ENCODE data around the gene TH. TPM values are rescaled to one million over a fixed set of nuclear protein-coding genes. Genes with fewer than 3 reads are reported as not detected.

Gene TH
- polyA plus RNA-seq, 1 donor: 1.6 TPM

GRCh38 chr11:2142300-2142759 is 29.3 kb downstream of the TH start:
- DNase-seq: no peak

DNA sequence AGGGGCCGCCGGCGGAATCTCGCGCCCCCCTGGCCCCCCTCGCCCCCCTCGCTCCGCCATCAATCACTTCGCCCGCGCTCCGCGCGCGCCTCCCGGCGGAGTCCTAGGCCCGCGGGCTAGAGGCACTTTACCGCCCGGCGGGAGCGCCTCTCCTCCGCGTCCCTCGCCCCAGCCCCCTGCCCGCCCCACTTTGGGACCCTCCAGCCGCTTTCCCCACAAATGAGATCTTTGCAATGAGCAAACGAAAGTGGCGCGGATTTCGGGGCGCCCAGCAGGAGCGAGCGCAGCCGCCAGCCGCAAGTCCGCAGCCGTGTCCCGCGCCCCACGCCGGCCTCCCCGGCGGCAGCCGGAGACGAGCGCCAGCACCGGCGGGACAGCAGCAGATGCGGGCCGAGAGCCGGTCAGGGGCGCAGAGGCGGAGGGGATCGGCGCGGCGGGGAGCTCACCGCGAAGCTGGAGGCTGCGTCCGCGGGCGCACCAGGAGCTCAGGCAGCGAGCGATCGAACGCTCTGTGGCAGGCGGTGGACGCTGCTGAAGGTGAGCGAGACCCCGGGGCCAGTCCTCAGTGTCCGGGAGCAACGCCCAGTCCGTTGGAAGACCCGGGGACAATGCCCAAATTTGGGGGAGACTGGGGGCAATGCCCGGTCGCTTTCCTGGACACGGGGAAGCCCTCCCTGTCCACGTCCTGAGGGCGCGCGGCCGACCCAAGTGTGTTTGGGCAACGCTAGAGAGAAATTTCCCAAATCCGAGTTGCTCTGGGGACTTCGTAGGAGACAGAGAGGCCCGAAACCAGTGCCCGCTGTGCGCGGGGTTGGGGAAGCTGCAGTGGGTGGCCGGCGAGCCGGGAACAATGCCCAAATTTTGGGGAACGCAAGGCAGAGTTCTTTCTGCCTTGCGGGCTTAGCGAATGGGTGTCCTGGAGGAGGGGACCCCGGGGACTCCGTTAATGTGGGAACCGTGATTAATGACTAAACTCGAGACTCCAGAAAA is 30.9 kb downstream of the TH start:
- no peak for DNase-seq

GRCh38 chr11:2139621-2140337 is 31.8 kb downstream of the TH start:
- DNase-seq: no peak

DNA sequence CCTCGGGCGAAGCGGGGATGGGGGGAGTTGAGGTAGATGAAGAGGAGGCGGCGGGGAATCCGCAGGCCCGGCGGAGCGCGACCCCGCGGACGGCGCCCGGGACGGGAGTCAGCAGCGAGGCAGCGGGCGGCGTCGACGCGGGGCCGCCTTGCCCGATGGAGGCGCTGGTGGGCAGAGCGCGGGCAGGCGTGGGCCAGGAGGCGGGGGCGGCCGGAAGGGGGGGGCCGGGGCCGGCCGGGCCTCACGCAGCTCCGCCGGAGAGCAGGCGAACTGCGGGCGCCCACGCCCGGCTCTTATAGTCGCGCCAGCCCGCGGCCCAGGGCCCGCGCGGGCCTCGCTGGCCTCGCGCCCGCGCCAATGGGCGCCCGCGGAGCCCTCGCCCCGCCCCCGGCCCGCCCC is 32.5 kb downstream of the TH start, which contains the start of gene IGF2:
Gene IGF2, minus strand, starts transcription at position 267 of the 399 bp plus-strand sequence. CDS start 3,866 bp downstream, outside the sequence.
- no peak for DNase-seq

DNA sequence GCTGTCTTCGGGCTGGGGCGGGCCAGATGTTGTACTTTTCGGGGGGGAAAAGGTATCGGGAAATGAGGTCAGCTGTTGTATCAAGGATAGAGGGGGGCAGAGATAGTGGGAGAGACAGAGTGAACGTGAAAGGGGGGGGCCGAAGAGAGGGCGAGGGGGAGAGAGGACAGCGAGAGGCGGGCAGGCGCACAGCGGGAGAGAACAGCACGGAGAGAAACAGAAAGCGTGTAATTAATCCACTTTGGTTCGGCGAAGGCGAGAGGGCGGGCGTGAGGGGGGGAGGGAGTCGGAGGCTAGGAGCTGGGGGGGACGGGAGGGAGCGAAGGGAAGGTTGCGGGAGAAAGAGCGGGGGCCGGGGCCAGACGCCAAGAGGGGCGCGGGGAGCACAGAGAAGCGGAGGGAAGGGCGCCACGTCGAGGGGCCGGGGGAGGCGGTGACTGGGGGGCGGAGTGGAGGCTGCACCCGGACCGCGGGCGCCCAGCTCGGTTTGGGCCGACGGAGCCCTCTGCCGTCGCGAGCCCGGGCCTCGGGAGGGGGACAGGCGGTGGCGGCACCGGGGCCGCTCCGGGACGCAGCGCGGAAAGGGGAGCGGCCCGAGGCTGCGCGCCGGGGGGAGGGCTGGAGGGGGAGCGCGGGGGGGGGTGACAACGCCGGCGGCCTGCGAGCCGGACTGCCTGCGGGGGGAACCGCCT is 33.0 kb downstream of the TH start:
- no peak for DNase-seq

DNA sequence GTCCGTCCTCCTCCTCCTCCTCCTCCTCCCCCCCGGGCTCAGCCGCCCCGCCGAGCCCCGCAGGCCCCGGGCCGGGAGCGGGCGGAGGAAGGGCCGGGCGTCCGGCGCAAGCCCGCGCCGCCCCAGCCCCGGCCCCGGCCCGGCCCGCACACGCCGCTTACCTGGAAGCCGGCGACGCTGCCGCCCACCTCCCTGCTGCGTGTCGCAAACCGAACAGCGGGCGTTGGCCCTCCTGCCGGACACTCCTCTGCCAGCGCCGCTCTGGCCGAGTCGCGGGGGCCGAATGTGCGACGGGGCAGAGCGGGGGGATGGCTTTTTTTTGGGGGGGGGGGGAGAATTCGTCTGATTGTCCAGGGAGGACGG is 33.6 kb downstream of the TH start:
- DNase-seq: no peak

GRCh38 chr11:2137202-2138067 is 34.2 kb downstream of the TH start:
- DNase-seq: peak; percentile 84

DNA sequence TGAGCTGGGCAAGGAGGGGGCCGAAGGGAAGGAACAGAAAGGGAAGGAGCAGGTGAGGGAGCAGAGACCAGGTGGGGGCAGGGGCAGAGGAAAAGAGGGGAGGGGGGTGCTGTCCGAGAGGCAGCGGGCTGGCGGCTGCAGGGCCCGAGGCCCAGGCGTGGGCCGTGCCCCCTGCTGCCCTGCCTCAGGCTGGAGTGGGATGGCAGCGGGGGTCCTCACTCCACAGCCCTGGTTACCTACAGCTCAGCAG is 34.7 kb downstream of the TH start:
- no peak for DNase-seq

DNA sequence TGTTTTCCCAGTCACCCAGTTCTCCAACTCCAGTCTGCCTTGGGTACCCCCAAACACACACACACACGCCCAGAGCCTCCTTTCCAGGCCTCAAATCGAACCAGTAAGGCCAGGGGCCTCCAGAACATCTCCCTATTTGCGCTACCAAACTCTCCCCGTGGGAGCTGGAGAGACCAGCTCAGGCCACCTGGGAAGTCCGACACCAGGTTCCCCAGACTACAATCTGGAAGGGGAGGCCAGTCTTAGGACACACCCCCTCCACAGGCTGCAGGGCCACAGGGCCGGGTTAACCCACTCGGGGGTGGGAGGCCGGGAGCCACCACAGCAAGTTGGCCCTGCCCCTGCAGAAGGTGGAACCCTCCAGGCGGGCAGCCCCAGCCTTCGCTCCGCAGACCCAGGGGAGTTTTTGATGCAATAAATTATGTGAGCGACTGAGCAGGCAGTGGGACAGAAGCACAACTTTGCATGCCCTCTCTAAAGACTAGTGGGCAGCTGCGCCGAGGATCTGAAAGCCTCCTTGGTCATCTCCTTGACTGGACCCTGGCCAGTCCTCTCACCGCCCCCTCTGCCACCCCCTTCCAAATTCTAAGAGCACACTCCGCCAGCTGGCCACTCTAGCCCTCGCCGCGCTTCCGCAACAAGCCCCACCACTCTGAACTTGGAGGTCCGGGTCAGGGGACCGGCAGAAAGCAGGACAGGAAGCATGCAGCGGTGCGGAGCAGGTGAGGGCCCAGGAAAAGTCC is 35.2 kb downstream of the TH start:
- no peak for DNase-seq

- no peak for DNase-seq
Observed at GRCh38 chr11:2135648-2136201, 35.9 kb downstream of the TH start.

- no peak for DNase-seq
Observed at GRCh38 chr11:2135018-2135569, 36.5 kb downstream of the TH start.

DNA sequence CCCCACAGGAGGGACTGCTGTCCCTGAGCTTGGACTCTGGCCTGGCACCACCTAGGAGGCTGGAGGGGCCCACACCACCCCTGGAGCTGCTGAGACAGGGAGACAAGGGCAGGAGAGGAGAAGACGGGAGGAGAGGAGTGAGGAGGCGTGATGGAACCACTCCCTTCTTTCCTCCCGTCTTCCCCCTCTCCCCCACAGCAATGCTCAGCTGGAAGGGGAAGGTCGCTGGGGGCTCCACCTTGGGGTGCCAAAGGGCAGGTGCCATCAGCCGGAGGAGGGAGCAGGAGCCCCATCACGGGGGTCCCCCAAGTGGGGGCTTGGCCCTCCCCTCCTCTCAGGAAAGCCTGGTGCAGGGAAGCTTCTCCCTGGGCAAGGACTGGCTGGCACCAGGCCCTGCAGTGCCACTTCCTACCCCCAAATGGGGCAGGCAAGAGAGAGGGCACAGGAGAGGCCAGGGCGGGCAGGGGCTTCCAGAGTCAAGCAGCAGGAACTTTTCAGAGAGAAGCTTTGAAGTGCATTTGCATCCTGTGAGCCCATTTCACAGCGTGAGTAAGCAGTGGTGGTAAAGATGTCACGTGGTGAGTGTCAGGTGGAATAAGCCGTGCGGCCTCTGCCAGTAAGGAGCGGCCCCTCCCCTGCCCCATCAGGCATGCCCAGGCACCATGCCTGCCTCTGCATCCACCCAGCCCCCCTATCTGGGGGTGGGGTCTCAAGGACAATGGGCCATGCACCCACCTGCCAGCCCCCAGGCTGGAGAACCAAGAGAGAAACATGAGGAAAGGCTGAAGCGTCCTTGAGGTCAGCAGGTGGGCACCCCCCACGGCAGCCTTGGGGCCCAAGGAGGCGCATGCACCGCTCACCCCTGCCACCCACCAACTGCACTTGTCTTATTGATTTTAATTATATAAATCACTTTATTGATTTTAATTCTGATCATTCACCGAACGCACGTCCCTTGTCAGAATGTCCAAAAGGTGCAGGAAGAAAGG is 37.3 kb downstream of the TH start:
- DNase-seq: no peak

DNA sequence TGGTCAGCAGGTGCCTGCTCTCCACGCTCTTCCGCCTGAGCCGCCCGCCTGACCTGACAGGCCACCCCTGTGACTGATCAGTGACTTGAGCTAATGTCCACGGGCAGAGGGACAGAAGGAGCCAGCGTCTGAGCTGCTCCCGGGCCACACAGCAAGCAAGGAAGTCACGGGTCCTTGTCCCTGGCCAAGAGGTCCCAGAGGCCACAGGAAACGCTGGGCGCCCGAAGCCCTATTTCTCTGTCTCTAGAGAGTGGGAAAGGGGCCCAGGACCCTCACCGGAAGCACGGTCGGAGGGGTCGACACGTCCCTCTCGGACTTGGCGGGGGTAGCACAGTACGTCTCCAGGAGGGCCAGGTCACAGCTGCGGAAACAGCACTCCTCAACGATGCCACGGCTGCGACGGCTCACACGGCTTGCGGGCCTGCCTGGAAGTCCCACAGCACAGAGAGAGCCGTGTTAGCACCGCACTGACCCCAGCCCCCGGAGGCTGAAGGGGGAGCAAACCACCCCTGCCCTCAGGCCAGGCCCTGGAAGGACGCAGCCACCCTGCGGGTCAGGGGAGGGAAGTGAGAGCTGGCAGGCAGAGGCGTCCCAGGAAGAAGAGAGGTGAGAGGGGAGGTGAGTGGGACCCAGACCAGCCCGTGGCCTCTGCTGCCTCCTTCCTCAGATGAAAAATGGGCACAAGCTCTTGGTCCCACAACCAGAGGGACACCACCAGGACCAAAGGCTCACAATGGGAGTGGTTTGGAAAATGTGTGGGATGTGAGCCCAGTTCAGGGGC is 38.2 kb downstream of the TH start:
- DNase-seq: no peak

DNA sequence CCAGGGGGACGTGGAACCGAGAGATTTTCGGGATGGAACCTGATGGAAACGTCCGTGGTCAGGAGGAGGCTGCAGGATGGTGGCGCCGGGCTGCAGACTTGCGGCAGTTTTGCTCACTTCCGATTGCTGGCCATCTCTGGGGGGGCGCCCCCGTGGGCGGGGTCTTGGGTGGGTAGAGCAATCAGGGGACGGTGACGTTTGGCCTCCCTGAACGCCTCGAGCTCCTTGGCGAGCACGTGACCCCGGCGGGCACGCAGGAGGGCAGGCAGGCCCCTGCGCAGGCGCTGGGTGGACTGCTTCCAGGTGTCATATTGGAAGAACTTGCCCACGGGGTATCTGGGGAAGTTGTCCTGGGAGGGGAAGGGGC is 38.8 kb downstream of the TH start:
- DNase-seq: no peak

DNA sequence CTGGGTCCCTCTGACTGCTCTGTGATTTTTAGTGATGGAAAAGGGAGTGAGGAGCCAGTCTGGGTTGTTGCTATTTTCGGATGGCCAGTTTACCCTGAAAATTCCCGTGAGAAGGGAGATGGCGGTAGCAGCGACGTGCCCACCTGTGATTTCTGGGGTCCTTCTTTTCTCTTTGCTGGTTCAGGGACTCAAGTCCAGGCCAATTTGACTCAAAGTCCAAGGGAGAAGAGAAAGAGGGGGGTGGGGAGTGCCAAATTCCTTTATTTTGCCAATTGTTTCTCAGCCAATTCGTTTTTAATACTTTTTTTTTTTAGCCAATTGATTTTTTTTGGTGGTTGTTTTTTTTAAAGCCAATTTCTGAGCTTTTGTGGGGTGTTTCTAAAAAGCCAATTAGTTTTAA is 39.4 kb downstream of the TH start:
- DNase-seq: no peak

GRCh38 chr11:2131371-2132236 is 40.0 kb downstream of the TH start:
- DNase-seq: no peak

- no peak for DNase-seq
Observed at GRCh38 chr11:2130881-2131352, 40.7 kb downstream of the TH start.
